H9 (cell line): ENCODE measurements around the gene PHTF2. TPM values are rescaled to one million over a fixed set of nuclear protein-coding genes. Genes with fewer than 3 reads are reported as not detected.

Source experiments
- DNase-seq: peaks from one replicate; pipeline ENCODE4 v3.0.0-alpha.2; 2017
- H2AFZ ChIP-seq: one replicate; pipeline ENCODE4 v1.6.1; 2013; ENCODE audit warnings: mild to moderate bottlenecking, low read length, control low read depth, moderate library complexity
- H2AK5ac ChIP-seq: 2 replicates; pipeline ENCODE4 v1.6.1; 2013; ENCODE audit warnings: low read length, control low read depth, mixed read lengths; ENCODE audit not compliant: insufficient read length
- H2BK120ac ChIP-seq: one replicate; pipeline ENCODE4 v1.6.1; 2013; ENCODE audit warnings: low read depth, mild to moderate bottlenecking, low read length, control low read depth, inconsistent platforms; ENCODE audit not compliant: poor library complexity, severe bottlenecking
- H2BK12ac ChIP-seq: 2 replicates; pipeline ENCODE4 v1.6.1; 2013; ENCODE audit warnings: low read length, control low read depth, mixed read lengths, low read depth; ENCODE audit not compliant: insufficient read length
- H2BK15ac ChIP-seq: 2 replicates; pipeline ENCODE4 v1.6.1; 2013; ENCODE audit warnings: low read depth, low read length, control low read depth
- H2BK20ac ChIP-seq: one replicate; pipeline ENCODE4 v1.6.1; 2013; ENCODE audit warnings: low read depth, mild to moderate bottlenecking, low read length, control low read depth, inconsistent platforms; ENCODE audit not compliant: poor library complexity, severe bottlenecking
- H2BK5ac ChIP-seq: 2 replicates; pipeline ENCODE4 v1.6.1; 2013; ENCODE audit warnings: low read length, control low read depth, mixed read lengths; ENCODE audit not compliant: insufficient read length
- H3K14ac ChIP-seq: 2 replicates; pipeline ENCODE4 v1.6.1; 2013; ENCODE audit warnings: low read length, control low read depth; ENCODE audit not compliant: insufficient read depth
- H3K18ac ChIP-seq: 2 replicates; pipeline ENCODE4 v1.6.1; 2013; ENCODE audit warnings: low read depth, mild to moderate bottlenecking, mixed read lengths, low read length, control low read depth; ENCODE audit not compliant: insufficient read length
- H3K23ac ChIP-seq: 2 replicates; pipeline ENCODE4 v1.6.1; 2013; ENCODE audit warnings: low read length, control low read depth, mixed read lengths, low read depth; ENCODE audit not compliant: insufficient read length
- H3K23me2 ChIP-seq: 2 replicates; pipeline ENCODE4 v1.6.1; 2013; ENCODE audit warnings: low read depth, mild to moderate bottlenecking, mixed read lengths, low read length, control low read depth; ENCODE audit not compliant: insufficient read length, poor library complexity, severe bottlenecking
- H3K27ac ChIP-seq: 2 replicates; pipeline ENCODE4 v1.5.1; 2013; ENCODE audit warnings: low read length, control low read depth, mixed read lengths, low read depth; ENCODE audit not compliant: insufficient read length
- H3K27me3 ChIP-seq: 2 replicates; pipeline ENCODE4 v1.6.1; 2013; ENCODE audit warnings: low read length, control low read depth, inconsistent platforms; ENCODE audit not compliant: insufficient read depth
- H3K4ac ChIP-seq: 2 replicates; pipeline ENCODE4 v1.6.1; 2013; ENCODE audit warnings: low read depth, mild to moderate bottlenecking, control low read depth, inconsistent platforms, low read length, moderate library complexity
- H3K4me1 ChIP-seq: 2 replicates; pipeline ENCODE4 v1.6.1; 2013; ENCODE audit warnings: low read length, control low read depth, inconsistent platforms; ENCODE audit not compliant: insufficient read depth
- H3K4me2 ChIP-seq: 2 replicates; pipeline ENCODE4 v1.6.1; 2013; ENCODE audit warnings: low read length, control low read depth, mixed read lengths; ENCODE audit not compliant: insufficient read length, insufficient read depth
- H3K56ac ChIP-seq: 2 replicates; pipeline ENCODE4 v1.6.1; 2013; ENCODE audit warnings: low read depth, mild to moderate bottlenecking, mixed read lengths, low read length, control low read depth; ENCODE audit not compliant: insufficient read length
- H3K79me1 ChIP-seq: 2 replicates; pipeline ENCODE4 v1.6.1; 2013; ENCODE audit warnings: low read depth, mild to moderate bottlenecking, moderate library complexity, low read length, control low read depth, inconsistent platforms; ENCODE audit not compliant: insufficient read depth, poor library complexity, severe bottlenecking
- H3K79me2 ChIP-seq: 2 replicates; pipeline ENCODE4 v1.6.1; 2013; ENCODE audit warnings: low read length, control low read depth, inconsistent platforms; ENCODE audit not compliant: insufficient read depth
- H3K9ac ChIP-seq: 2 replicates; pipeline ENCODE4 v1.6.1; 2013; ENCODE audit warnings: low read length, control low read depth, mixed read lengths; ENCODE audit not compliant: insufficient read length; ENCODE audit errors: extremely low read depth
- H3K9me3 ChIP-seq: one replicate; pipeline ENCODE4 v1.6.1; 2013; ENCODE audit warnings: low read depth, low read length, inconsistent platforms; ENCODE audit not compliant: control insufficient read depth
- H3T11ph ChIP-seq: one replicate; pipeline ENCODE4 v1.6.1; 2013; ENCODE audit warnings: mild to moderate bottlenecking, low read length, control low read depth, inconsistent platforms
- H4K20me1 ChIP-seq: one replicate; pipeline ENCODE4 v1.6.1; 2013; ENCODE audit not compliant: control insufficient read depth, insufficient read length, insufficient read depth
- H4K5ac ChIP-seq: 2 replicates; pipeline ENCODE4 v1.6.1; 2013; ENCODE audit warnings: low read depth, mild to moderate bottlenecking, mixed read lengths, low read length, control low read depth; ENCODE audit not compliant: insufficient read length
- H4K8ac ChIP-seq: replicated peaks from 2 replicates; pipeline ENCODE4 v1.6.1; 2013; ENCODE audit warnings: low read length, control low read depth, mixed read lengths, low read depth; ENCODE audit not compliant: insufficient read length
- H4K91ac ChIP-seq: 2 replicates; pipeline ENCODE4 v1.6.1; 2013; ENCODE audit warnings: low read depth, mild to moderate bottlenecking, moderate library complexity, mixed read lengths, low read length, control low read depth; ENCODE audit not compliant: insufficient read length
- H3K27ac Mint-ChIP-seq, 3 experiments: 2 replicates in 2 of 3; 3 replicates in 1 of 3; pipeline ENCODE4 v1.8.0; 2020 to 2021; ENCODE audit warnings: mixed read lengths in 3 of 3, mild to moderate bottlenecking in 1 of 3, moderate library complexity in 1 of 3
- H3K27me3 Mint-ChIP-seq: 2 replicates; pipeline ENCODE4 v1.8.0; 2021; ENCODE audit warnings: low read depth, mild to moderate bottlenecking, moderate library complexity, mixed read lengths
- H3K36me3 Mint-ChIP-seq, 3 experiments: 2 replicates in 2 of 3; 3 replicates in 1 of 3; pipeline ENCODE4 v1.8.0; 2020 to 2021; ENCODE audit warnings: low read depth in 3 of 3, mixed read lengths in 3 of 3; ENCODE audit not compliant: insufficient read depth in 1 of 3
- H3K4me1 Mint-ChIP-seq, 2 experiments: 2 replicates each; pipeline ENCODE4 v1.8.0; 2020; ENCODE audit warnings: mixed read lengths in 2 of 2
- H3K4me3 Mint-ChIP-seq, 2 experiments: 2 replicates in 1 of 2; 3 replicates in 1 of 2; pipeline ENCODE4 v1.8.0; 2020 to 2021; ENCODE audit warnings: mild to moderate bottlenecking in 2 of 2, mixed read lengths in 2 of 2, moderate library complexity in 1 of 2
- H3K9me3 Mint-ChIP-seq, 2 experiments: 2 replicates in 1 of 2; 3 replicates in 1 of 2; pipeline ENCODE4 v1.8.0; 2020; ENCODE audit warnings: mild to moderate bottlenecking in 2 of 2, mixed read lengths in 2 of 2, moderate library complexity in 1 of 2
- CTCF ChIP-seq: fragments of 200-600 bp; sonication (generic); conservative IDR thresholded peaks from 3 replicates; pipeline ENCODE4 v1.8.0; 2021; ENCODE audit warnings: antibody characterized with exemption, mild to moderate bottlenecking
- WGBS: extraction: QIAGEN DNeasy Blood & Tissue Kit; methylation state at CpG from one replicate; pipeline ENCODE4 v1.1.7; 2013; ENCODE audit warnings: missing lambda C conversion rate, low lambda C conversion rate, mixed read lengths; ENCODE audit not compliant: insufficient read length; ENCODE audit errors: extremely low coverage; 5-methylcytosine and 5-hydroxymethylcytosine counted together
- total RNA-seq: library from RNA; stranded (reverse); gene quantifications from 2 replicates; pipeline ENCODE4 v1.2.1, GENCODE V29; 2021

Gene PHTF2
- total RNA-seq, 1 experiment from 2014 or later = 16.2 TPM

- no peak for DNase-seq
- H3K4ac ChIP-seq = no peak overlapping the region
These were observed 79.2 kb downstream of the PHTF2 start for GRCh38 chr7:77877791-77878190.

More at GRCh38 chr7:77877791-77878190, 79.2 kb downstream of the PHTF2 start:
- Histone ChIP-seq H4K5ac (no peak overlapping the region), H3K23ac (no peak overlapping the region), H2BK15ac (no peak overlapping the region), H2AK5ac (no peak overlapping the region), H4K8ac (no peak overlapping the region), H4K20me1 (no peaks in the 10 kb centered on the region), H3K23me2 (no peaks in the 10 kb centered on the region), H3K4me2 (no peak overlapping the region), H3T11ph (no peak overlapping the region), H3K14ac (no peak overlapping the region), H3K79me1 (no peaks in the 10 kb centered on the region), H3K79me2 (no peaks in the 10 kb centered on the region), H3K18ac (no peak overlapping the region), H3K27ac (no peak overlapping the region), H4K91ac (no peak overlapping the region), H2BK5ac (no peak overlapping the region), H3K56ac (no peak overlapping the region), H3K27me3 (no peaks in the 10 kb centered on the region), H2BK20ac (no peak overlapping the region), H3K9me3 (no peaks in the 10 kb centered on the region), H3K4me1 (no peaks in the 10 kb centered on the region), H2BK120ac (no peak overlapping the region), H2BK12ac (no peak overlapping the region), H2AFZ (no peak overlapping the region), H3K9ac (no peak overlapping the region)
- WGBS = no CpG with 5 or more reads among the region's 3 CpGs
- H3K36me3 Mint-ChIP-seq = no peaks in the 10 kb centered on the region
- H3K9me3 Mint-ChIP-seq = no peaks in the 10 kb centered on the region
- no peak for TF ChIP-seq CTCF
- no peaks in the 10 kb centered on the region for H3K27me3 Mint-ChIP-seq
- H3K4me1 Mint-ChIP-seq = peaks cover 6 to 8% of the 10 kb centered on the region in 2 experiments; a peak in 3 of 4 replicates
- peak overlapping the region in 1 of 3 experiments; percentile 41; a peak in 2 of 7 replicates for H3K27ac Mint-ChIP-seq
- H3K4me3 Mint-ChIP-seq = no peak overlapping the region
